GM23248 (cell line): ENCODE measurements around the gene ERCC1. TPM values are rescaled to one million over a fixed set of nuclear protein-coding genes. Genes with fewer than 3 reads are reported as not detected.

Experiments used
- DNase-seq: peaks from one replicate; pipeline ENCODE4 v3.0.0-alpha.2; 2015
- H2AFZ ChIP-seq: fragments of 200-600 bp; sonication (generic); 2 replicates; pipeline ENCODE4 v1.6.1; 2016; ENCODE audit warnings: antibody characterized with exemption
- H3F3A ChIP-seq: fragments of 200-600 bp; sonication (generic); 2 replicates; pipeline ENCODE4 v1.6.1; 2016; ENCODE audit warnings: mild to moderate bottlenecking, antibody characterized with exemption, mixed run types; ENCODE audit not compliant: insufficient read depth
- H3K27ac ChIP-seq: fragments of 200-600 bp; sonication (generic); 2 replicates; pipeline ENCODE4 v1.5.1; 2016; ENCODE audit warnings: mild to moderate bottlenecking
- H3K27me3 ChIP-seq: fragments of 200-600 bp; sonication (generic); replicated peaks from 2 replicates; pipeline ENCODE4 v1.6.1; 2016; ENCODE audit warnings: mild to moderate bottlenecking; ENCODE audit not compliant: insufficient read depth
- H3K36me3 ChIP-seq: fragments of 200-600 bp; sonication (generic); 2 replicates; pipeline ENCODE4 v1.6.1; 2016; ENCODE audit warnings: low read depth, mild to moderate bottlenecking
- H3K4me1 ChIP-seq: fragments of 200-600 bp; sonication (generic); 2 replicates; pipeline ENCODE4 v1.6.1; 2016; ENCODE audit warnings: mild to moderate bottlenecking; ENCODE audit not compliant: insufficient read depth
- H3K4me2 ChIP-seq: fragments of 200-600 bp; sonication (generic); one replicate; pipeline ENCODE4 v1.6.1; 2016; ENCODE audit warnings: mild to moderate bottlenecking; ENCODE audit not compliant: unreplicated experiment
- H3K4me3 ChIP-seq: fragments of 200-600 bp; sonication (generic); 2 replicates; pipeline ENCODE4 v1.5.1; 2016; ENCODE audit warnings: mild to moderate bottlenecking
- H3K79me2 ChIP-seq: fragments of 200-600 bp; sonication (generic); 2 replicates; pipeline ENCODE4 v1.6.1; 2016; ENCODE audit warnings: mild to moderate bottlenecking; ENCODE audit not compliant: insufficient read depth
- H3K9ac ChIP-seq: fragments of 200-600 bp; sonication (generic); 2 replicates; pipeline ENCODE4 v1.6.1; 2016; ENCODE audit warnings: mild to moderate bottlenecking
- H3K9me2 ChIP-seq: fragments of 200-600 bp; sonication (generic); 2 replicates; pipeline ENCODE4 v1.6.1; 2016; ENCODE audit warnings: mixed run types, mild to moderate bottlenecking, moderate library complexity; ENCODE audit not compliant: insufficient read depth
- H3K9me3 ChIP-seq: fragments of 200-600 bp; sonication (generic); one replicate; pipeline ENCODE4 v1.6.1; 2017; ENCODE audit warnings: low read depth
- H4K20me1 ChIP-seq: fragments of 200-600 bp; sonication (generic); 2 replicates; pipeline ENCODE4 v1.6.0; 2016; ENCODE audit not compliant: insufficient read depth
- EZH2 ChIP-seq: fragments of 200-600 bp; sonication (generic); IDR thresholded peaks from 2 replicates; pipeline ENCODE4 v1.6.1; 2018; ENCODE audit warnings: antibody characterized with exemption, mild to moderate bottlenecking; ENCODE audit not compliant: insufficient read depth, poor library complexity, severe bottlenecking
- EZH2phosphoT487 ChIP-seq: fragments of 200-600 bp; sonication (generic); IDR thresholded peaks from 2 replicates; pipeline ENCODE4 v1.6.1; 2018; ENCODE audit warnings: antibody characterized with exemption, moderate library complexity, mild to moderate bottlenecking, low read depth; ENCODE audit not compliant: insufficient read depth
- WGBS, 2 experiments: methylation state at CpG; one replicate each; pipeline ENCODE4 v1.1.6; 2015 to 2017; ENCODE audit warnings: low lambda C conversion rate in 2 of 2, low coverage in 1 of 2; ENCODE audit errors: missing lambda C conversion rate in 2 of 2; 5-methylcytosine and 5-hydroxymethylcytosine counted together
- in situ Hi-C: fragments of 300-500 bp; cut with MboI; formaldehyde crosslinking; loops from 2 replicates; pipeline ENCODE4 v1.15.0; 2020
- polyA plus RNA-seq: library from polyadenylated mRNA; unstranded; fragments of >200 nt; fragmentation: Nextera tagmentation; extraction: Ambion mirVana; gene quantifications from 2 replicates; pipeline ENCODE4 v1.2.1, GENCODE V29; 2016
- total RNA-seq: library from RNA; depleted of rRNA; stranded (reverse); fragments of >200 nt; shearing (Covaris generic); gene quantifications from 2 replicates; pipeline ENCODE4 v1.2.3, GENCODE V29; 2014

ERCC1 gene
- total and polyA plus RNA-seq, 2 experiments from 2014 or later, result 79.8 to 89.0 TPM

DNA sequence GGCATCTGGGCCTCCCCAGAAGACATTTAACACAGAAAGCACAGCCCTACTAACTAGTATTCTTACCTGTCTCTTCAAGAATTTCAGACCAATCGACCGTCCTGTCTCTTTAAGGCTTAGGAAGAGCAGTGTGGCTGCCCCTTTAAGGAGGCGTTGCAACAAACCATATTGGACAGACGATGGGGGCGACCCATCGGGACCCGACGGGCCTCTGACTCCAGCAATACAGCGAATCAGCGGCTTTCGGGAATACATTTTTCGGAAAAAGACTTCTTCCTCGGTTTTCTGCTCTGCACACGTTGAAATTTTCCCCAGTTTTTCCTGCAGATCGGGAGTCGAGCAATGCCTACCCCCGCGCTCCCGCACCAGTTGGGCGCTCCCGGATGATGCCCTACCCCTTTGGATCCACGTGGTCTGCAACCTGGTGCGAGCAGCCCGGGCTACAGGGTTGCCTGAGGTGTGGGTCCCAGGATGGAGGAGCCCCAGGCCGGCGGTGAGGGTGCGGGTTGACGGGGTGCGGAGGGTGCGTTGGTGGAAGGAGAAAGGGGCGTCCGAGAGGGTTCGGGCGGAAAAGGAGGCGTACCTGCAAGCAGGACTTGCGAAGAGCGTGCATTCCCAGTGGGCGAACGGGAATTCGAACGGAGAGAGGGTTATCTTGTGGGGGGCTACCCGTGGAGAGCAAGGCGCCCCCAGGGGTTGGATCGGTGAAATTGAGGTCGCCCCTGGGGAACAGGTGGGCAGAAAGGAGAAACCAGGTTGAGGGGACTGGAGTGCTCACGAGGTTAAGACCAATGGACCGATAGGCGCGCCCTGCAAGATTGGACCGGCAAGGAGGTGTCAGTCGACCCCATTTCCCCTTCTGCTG, 17.3 kb downstream of the ERCC1 start, which contains the start of gene POLR1G:
Gene POLR1G (plus strand): TSS at position 419 of the 865 bp plus-strand sequence. CDS start 53 bp downstream, at position 472.
- TF ChIP-seq EZH2phosphoT487, result no peak
- no peak for TF ChIP-seq EZH2
- peak within 1 kb of the TSS; percentile 85 for H2AFZ ChIP-seq
- in situ Hi-C loops, result no loop called here
- H3K4me1 ChIP-seq, result peaks cover 25% of the 10 kb centered on the region; the same call in 1 of the 2 replicates
- H4K20me1 ChIP-seq, result no peaks in the 10 kb centered on the region
- DNase-seq, result peak; percentile 88
- H3K27me3 ChIP-seq, result no peaks in the 10 kb centered on the region
- peak within 1 kb of the TSS; percentile 95 for H3K4me2 ChIP-seq
- H3K9ac ChIP-seq, result peak within 1 kb of the TSS; percentile 90
- H3K36me3 ChIP-seq, result no peaks in the 10 kb centered on the region
- H3K79me2 ChIP-seq, result peaks cover 28% of the 10 kb centered on the region
- no peaks in the 10 kb centered on the region for H3K9me3 ChIP-seq
- H3K27ac ChIP-seq, result peak within 1 kb of the TSS; percentile 97
- H3K9me2 ChIP-seq, result no peaks in the 10 kb centered on the region
- peak within 1 kb of the TSS; percentile 83 for H3K4me3 ChIP-seq
- H3F3A ChIP-seq, result peaks cover 12% of the 10 kb centered on the region; the same call in 1 of the 2 replicates
- 1 to 2% methylated on average over 50 to 51 of the region's 51 CpGs for WGBS, 2 experiments

DNA sequence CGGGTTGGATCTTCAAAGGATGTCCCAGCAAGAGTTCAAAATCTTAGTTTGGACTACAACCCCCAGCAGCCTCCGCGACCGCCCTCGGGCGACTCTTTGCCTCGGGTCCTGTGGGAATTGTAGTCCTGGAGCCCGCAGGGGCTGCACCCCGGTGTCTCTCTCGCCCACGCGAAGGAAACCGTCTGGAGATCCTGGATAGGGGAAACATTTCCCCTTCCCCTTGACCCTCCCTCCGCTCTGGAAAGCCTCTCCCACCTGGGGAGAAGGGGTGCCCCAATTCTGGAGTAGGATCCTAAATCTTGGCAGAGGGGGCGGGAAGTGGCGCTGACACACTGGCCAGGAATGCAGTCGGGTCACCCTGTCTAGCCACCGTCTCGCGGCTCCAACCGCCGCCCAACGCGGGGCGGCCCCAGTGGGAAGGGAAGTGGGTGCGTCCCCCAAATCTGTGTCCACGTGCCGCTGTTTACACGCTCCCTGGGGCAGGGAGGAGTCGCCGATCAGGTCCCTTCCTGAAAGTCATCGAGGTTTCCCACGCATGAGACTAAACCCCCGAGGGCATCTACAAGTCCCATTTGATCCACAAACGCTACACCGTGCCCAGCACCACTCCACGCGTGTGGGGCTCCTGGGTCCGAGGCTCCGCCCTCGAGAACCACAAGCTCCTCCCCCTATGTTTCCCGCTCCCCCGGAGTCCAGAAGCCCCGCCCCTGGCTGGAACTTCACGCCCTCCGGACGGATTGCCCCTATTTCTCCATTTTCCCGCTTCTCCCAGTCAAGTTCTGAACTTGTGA, 18.1 kb downstream of the ERCC1 start:
- Histone ChIP-seq H3K4me2 (peak overlapping the region; percentile 95), H3K27me3 (no peaks in the 10 kb centered on the region), H3K9me2 (no peaks in the 10 kb centered on the region), H2AFZ (peak overlapping the region; percentile 85), H3K36me3 (no peaks in the 10 kb centered on the region), H3F3A (peaks cover 12% of the 10 kb centered on the region; the same call in 1 of the 2 replicates), H3K9me3 (no peaks in the 10 kb centered on the region), H4K20me1 (no peaks in the 10 kb centered on the region), H3K9ac (peak overlapping the region; percentile 90), H3K4me3 (peak overlapping the region; percentile 83), H3K79me2 (peaks cover 28% of the 10 kb centered on the region), H3K27ac (peak overlapping the region; percentile 97), H3K4me1 (peaks cover 25% of the 10 kb centered on the region; the same call in 1 of the 2 replicates)
- no peak for TF ChIP-seq EZH2
- in situ Hi-C loops, result no loop called here
- 1% methylated on average over 47 to 48 of the region's 48 CpGs for WGBS, 2 experiments
- DNase-seq, result peak; percentile 97

DNA sequence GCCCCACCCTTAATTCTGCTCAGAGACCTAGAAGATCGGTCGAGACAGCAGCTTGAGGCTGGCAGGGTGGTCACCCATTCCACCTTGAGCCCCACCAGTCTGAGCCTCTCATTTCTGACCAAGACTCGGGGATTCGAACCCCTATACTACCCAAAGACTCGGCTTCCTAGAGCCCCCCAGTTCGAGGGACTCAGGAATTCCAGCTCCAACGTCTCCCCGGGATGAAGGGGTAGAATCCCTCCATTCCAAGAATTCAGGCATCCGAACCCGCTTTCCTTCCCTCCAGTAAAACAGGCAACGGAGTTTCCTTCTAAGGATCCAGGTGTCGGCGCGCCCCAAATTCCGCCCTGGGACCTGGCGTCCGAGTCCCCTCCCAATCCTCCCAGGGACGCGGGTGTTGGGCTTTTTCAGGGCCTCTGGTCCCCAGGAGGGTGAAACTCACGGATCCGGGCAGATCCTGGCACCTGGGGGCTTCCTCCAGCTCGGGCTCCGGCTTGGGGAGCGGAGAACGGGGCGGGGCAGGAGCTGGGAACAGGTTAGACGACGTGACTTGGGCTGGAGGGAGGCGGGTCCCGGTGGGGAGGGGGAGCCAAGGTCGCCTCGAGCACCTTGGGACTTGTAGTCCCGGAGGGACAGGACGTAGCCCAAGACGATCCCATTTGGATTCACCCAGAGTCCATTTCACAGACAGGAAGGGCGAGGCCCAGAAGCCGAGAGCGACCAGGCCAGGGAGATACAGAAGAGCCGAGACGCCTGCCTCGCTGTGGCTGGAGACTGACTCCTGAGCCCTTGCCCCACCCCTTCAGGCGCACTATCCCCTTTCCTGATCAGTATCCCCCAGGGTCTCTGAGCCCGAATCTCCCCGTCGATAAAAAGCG, 18.9 kb downstream of the ERCC1 start, which contains the start of gene PPP1R13L:
Gene PPP1R13L (minus strand): TSS at position 513 of the 878 bp plus-strand sequence. CDS start 6,751 bp downstream, outside the sequence.
- DNase-seq, result no peak
- 15 to 17% methylated on average over 41 to 46 of the region's 46 CpGs for WGBS, 2 experiments

More for the DNA sequence above, 18.9 kb downstream of the ERCC1 start, which contains the start of gene PPP1R13L:
- in situ Hi-C loops, result no loop called here
- H3K4me1 ChIP-seq, result peaks cover 25% of the 10 kb centered on the region; the same call in 1 of the 2 replicates
- H3K36me3 ChIP-seq, result no peaks in the 10 kb centered on the region
- peak within 1 kb of the TSS; percentile 83 for H3K4me3 ChIP-seq
- peak within 1 kb of the TSS; percentile 90 for H3K9ac ChIP-seq
- no peaks in the 10 kb centered on the region for H3K9me2 ChIP-seq
- H3K27ac ChIP-seq, result peak within 1 kb of the TSS; percentile 97
- no peak for TF ChIP-seq EZH2
- TF ChIP-seq EZH2phosphoT487, result no peak
- no peaks in the 10 kb centered on the region for H3K9me3 ChIP-seq
- peak within 1 kb of the TSS; percentile 95 for H3K4me2 ChIP-seq
- H3K79me2 ChIP-seq, result peaks cover 28% of the 10 kb centered on the region
- H3K27me3 ChIP-seq, result no peaks in the 10 kb centered on the region
- no peaks in the 10 kb centered on the region for H4K20me1 ChIP-seq
- peak within 1 kb of the TSS; percentile 85 for H2AFZ ChIP-seq
- H3F3A ChIP-seq, result peaks cover 12% of the 10 kb centered on the region; the same call in 1 of the 2 replicates
